HG02610 (cell line): ENCODE measurements around the gene SBDS.

ENCODE experiments used
- ATAC-seq: cut with Tn5 transposase; IDR thresholded peaks from one replicate; pipeline ENCODE4 v1.9.1; 2021; ENCODE audit warnings: mild to moderate bottlenecking, moderate library complexity; ENCODE audit not compliant: unreplicated experiment

The SBDS gene

GRCh38 chr7:66948480-66949109 lies 46.8 kb downstream of the SBDS start:
- no peak for ATAC-seq

GRCh38 chr7:66946545-66946944 lies 48.8 kb downstream of the SBDS start:
- no peak for ATAC-seq

GRCh38 chr7:66939325-66939724 lies 56.1 kb downstream of the SBDS start:
- no peak for ATAC-seq

GRCh38 chr7:66937940-66938339 lies 57.4 kb downstream of the SBDS start:
- no peak for ATAC-seq
